CD8-positive, alpha-beta memory T cell (primary cell): Measurements from ENCODE around the gene CDKN1B. TPM values are rescaled to one million over a fixed set of nuclear protein-coding genes. Genes with fewer than 3 reads are reported as not detected.
A peak's percentile ranks its signal among the peaks of the same experiment; 100 is the strongest.

Experiments used
- CTCF ChIA-PET: fragments of 350-600 bp; sonication (Branson Sonifier 250); formaldehyde crosslinking; loops from one replicate; lab custom pipeline; 2021; ENCODE audit warnings: antibody characterized with exemption; lab: Charles Lee
- POLR2A ChIA-PET: fragments of 350-600 bp; sonication (Branson Sonifier 250); formaldehyde crosslinking; loops from one replicate; lab custom pipeline; 2021; ENCODE audit warnings: antibody characterized with exemption; lab: Charles Lee
- DNase-seq, 5 donors: peaks; one replicate each; pipeline versions ENCODE4 v3.0.0 to v3.0.0-alpha.2; 2020 to 2022; ENCODE audit warnings: mixed read lengths in 1 of 5
- H3K27ac ChIP-seq: one replicate; pipeline ENCODE4 v1.7.0; 2013; ENCODE audit warnings: low read depth, mild to moderate bottlenecking, low read length, moderate library complexity
- H3K27me3 ChIP-seq: 2 replicates; pipeline ENCODE4 v1.7.0; 2013; ENCODE audit warnings: low read length, mild to moderate bottlenecking; ENCODE audit not compliant: insufficient read depth, poor library complexity, severe bottlenecking
- H3K36me3 ChIP-seq: 2 replicates; pipeline ENCODE4 v1.7.0; 2013; ENCODE audit warnings: mild to moderate bottlenecking, low read length, moderate library complexity; ENCODE audit not compliant: insufficient read depth
- H3K4me1 ChIP-seq: 2 replicates; pipeline ENCODE4 v1.7.0; 2013; ENCODE audit warnings: mild to moderate bottlenecking, low read length, moderate library complexity; ENCODE audit not compliant: insufficient read depth
- H3K4me3 ChIP-seq: 2 replicates; pipeline ENCODE4 v1.7.0; 2013; ENCODE audit warnings: mild to moderate bottlenecking, low read length
- H3K9me3 ChIP-seq: 2 replicates; pipeline ENCODE4 v1.7.0; 2013; ENCODE audit warnings: mild to moderate bottlenecking, low read length
- H3K27ac Mint-ChIP-seq, 8 donors: one replicate each; pipeline ENCODE4 v1.8.0; 2020 to 2021; ENCODE audit warnings: mixed read lengths in 8 of 8, mild to moderate bottlenecking in 6 of 8, inconsistent platforms in 3 of 8, moderate library complexity in 3 of 8
- H3K27me3 Mint-ChIP-seq, 2 donors: one replicate each; pipeline ENCODE4 v1.8.0; 2020 to 2021; ENCODE audit warnings: mixed read lengths in 2 of 2, mild to moderate bottlenecking in 1 of 2, moderate library complexity in 1 of 2
- H3K36me3 Mint-ChIP-seq, 3 donors: one replicate each; pipeline ENCODE4 v1.8.0; 2020 to 2021; ENCODE audit warnings: mixed read lengths in 3 of 3, inconsistent platforms in 1 of 3, mild to moderate bottlenecking in 1 of 3
- H3K4me1 Mint-ChIP-seq, 3 donors: one replicate each; pipeline ENCODE4 v1.8.0; 2020 to 2021; ENCODE audit warnings: mixed read lengths in 3 of 3, inconsistent platforms in 1 of 3, mild to moderate bottlenecking in 1 of 3
- H3K4me3 Mint-ChIP-seq, 7 donors: one replicate each; pipeline ENCODE4 v1.8.0; 2020 to 2021; ENCODE audit warnings: mixed read lengths in 7 of 7, mild to moderate bottlenecking in 6 of 7, moderate library complexity in 4 of 7, inconsistent platforms in 2 of 7
- H3K9me3 Mint-ChIP-seq, 5 donors: one replicate each; pipeline ENCODE4 v1.8.0; 2020 to 2022; ENCODE audit warnings: mixed read lengths in 5 of 5, mild to moderate bottlenecking in 3 of 5, moderate library complexity in 2 of 5, inconsistent platforms in 1 of 5
- polyA plus RNA-seq: library from polyadenylated mRNA; unstranded; fragments of 300-500 nt; fragmentation: Illumina TruSeq; gene quantifications from one replicate; pipeline ENCODE4 v1.2.3, GENCODE V29; 2021
- total RNA-seq, 2 experiments: library from RNA; stranded (reverse); gene quantifications; one replicate each; pipeline ENCODE4 v1.2.3, GENCODE V29; 2021

The CDKN1B gene
- total and polyA plus RNA-seq, 3 experiments from 2014 or later: 10.0 to 48.7 (median 47.1) TPM

- ChIA-PET POLR2A (interaction anchor here (0.9 to 7.8 kb wide), 4 partner anchors 16 to 363 kb away, joined by 3 to 127 read pairs (median 38); partner anchors contain the start of gene BORCS5), CTCF (interaction anchor here (2.0 to 6.9 kb wide), 3 partner anchors 11 to 363 kb away, joined by 6 to 56 read pairs (median 14); partner anchors contain the start of gene BORCS5)
- Histone ChIP-seq H3K27ac (peak overlapping the region; percentile 98), H3K9me3 (no peaks in the 10 kb centered on the region), H3K36me3 (peaks cover 40% of the 10 kb centered on the region), H3K4me1 (peaks cover 22% of the 10 kb centered on the region), H3K27me3 (no peaks in the 10 kb centered on the region), H3K4me3 (peak overlapping the region; percentile 96)
- Mint-ChIP-seq H3K9me3 (peaks cover 0 to 3% (median 0%) of the 10 kb centered on the region in 5 donors), H3K4me3 (peak overlapping the region; percentile 92 to 99 (median 99)), H3K27ac (peak overlapping the region; percentile 63 to 99 (median 97)), H3K4me1 (peaks cover 26 to 39% (median 38%) of the 10 kb centered on the region in 3 donors), H3K36me3 (peaks cover 23 to 87% (median 30%) of the 10 kb centered on the region in 3 donors), H3K27me3 (peaks cover 0 to 9% of the 10 kb centered on the region in 2 donors)
- DNase-seq: no peak
Observed at GRCh38 chr12:12720672-12721161, 3.5 kb downstream of the CDKN1B start.

GRCh38 chr12:12721176-12721751, 4.1 kb downstream of the CDKN1B start:
- Histone ChIP-seq H3K4me3 (peak overlapping the region; percentile 96), H3K27me3 (no peaks in the 10 kb centered on the region), H3K9me3 (no peaks in the 10 kb centered on the region), H3K27ac (peak overlapping the region; percentile 98), H3K4me1 (peaks cover 22% of the 10 kb centered on the region), H3K36me3 (peaks cover 40% of the 10 kb centered on the region)
- peaks cover 23 to 37% (median 36%) of the 10 kb centered on the region in 3 donors for H3K4me1 Mint-ChIP-seq
- peak overlapping the region; percentile 63 to 99 (median 97) for H3K27ac Mint-ChIP-seq
- CTCF ChIA-PET: interaction anchor here (2.0 to 6.9 kb wide), 3 partner anchors 12 to 364 kb away, joined by 6 to 56 read pairs (median 14); partner anchors contain the start of gene BORCS5
- peaks cover 0 to 13% of the 10 kb centered on the region in 2 donors for H3K27me3 Mint-ChIP-seq
- DNase-seq: peak in 1 of 5 donors; percentile 50
- POLR2A ChIA-PET: interaction anchor here (0.6 to 7.8 kb wide), 6 partner anchors 15 to 287 kb away, joined by 3 to 127 read pairs (median 4); partner anchors contain the start of gene DUSP16
- peaks cover 0 to 3% (median 0%) of the 10 kb centered on the region in 5 donors for H3K9me3 Mint-ChIP-seq
- peak overlapping the region; percentile 92 to 99 (median 99) for H3K4me3 Mint-ChIP-seq
- peaks cover 23 to 85% (median 30%) of the 10 kb centered on the region in 3 donors for H3K36me3 Mint-ChIP-seq

GRCh38 chr12:12721814-12722434, 4.8 kb downstream of the CDKN1B start:
- Mint-ChIP-seq H3K27me3 (peaks cover 0 to 13% of the 10 kb centered on the region in 2 donors), H3K4me1 (peaks cover 30 to 44% (median 42%) of the 10 kb centered on the region in 3 donors), H3K36me3 (peaks cover 23 to 87% (median 30%) of the 10 kb centered on the region in 3 donors), H3K9me3 (peaks cover 0 to 3% (median 0%) of the 10 kb centered on the region in 5 donors), H3K4me3 (peak overlapping the region; percentile 94 to 99 (median 99)), H3K27ac (peak overlapping the region; percentile 94 to 99 (median 97))
- DNase-seq: no peak
- H3K9me3 ChIP-seq: no peaks in the 10 kb centered on the region
- peaks cover 40% of the 10 kb centered on the region for H3K36me3 ChIP-seq
- peak overlapping the region; percentile 52 for H3K4me3 ChIP-seq
- CTCF ChIA-PET: interaction anchor here (1.0 to 6.9 kb wide), 5 partner anchors 7 to 365 kb away, joined by 5 to 56 read pairs (median 14); partner anchors contain the start of gene BORCS5
- POLR2A ChIA-PET: interaction anchor here (0.6 to 7.8 kb wide), 11 partner anchors 7 to 364 kb away, joined by 3 to 197 read pairs (median 4); partner anchors contain the start of genes CDKN1B and DUSP16
- peaks cover 27% of the 10 kb centered on the region for H3K4me1 ChIP-seq
- H3K27ac ChIP-seq: peak overlapping the region; percentile 98
- H3K27me3 ChIP-seq: no peaks in the 10 kb centered on the region

GRCh38 chr12:12722435-12723148, 5.4 kb downstream of the CDKN1B start:
- H3K4me1 ChIP-seq: peaks cover 28% of the 10 kb centered on the region
- Mint-ChIP-seq H3K27me3 (peaks cover 0 to 11% of the 10 kb centered on the region in 2 donors), H3K9me3 (peaks cover 0 to 2% (median 0%) of the 10 kb centered on the region in 5 donors), H3K27ac (peak overlapping the region; percentile 86 to 99 (median 97)), H3K4me3 (peak overlapping the region; percentile 94 to 99 (median 99)), H3K36me3 (peaks cover 22 to 80% (median 30%) of the 10 kb centered on the region in 3 donors), H3K4me1 (peaks cover 36 to 50% (median 45%) of the 10 kb centered on the region in 3 donors)
- peak overlapping the region; percentile 46 for H3K4me3 ChIP-seq
- peaks cover 40% of the 10 kb centered on the region for H3K36me3 ChIP-seq
- peak in 2 of 5 donors; percentile 31 to 34 for DNase-seq
- H3K27me3 ChIP-seq: no peaks in the 10 kb centered on the region
- peak overlapping the region; percentile 98 for H3K27ac ChIP-seq
- ChIA-PET POLR2A (interaction anchor here (0.6 to 7.8 kb wide), 10 partner anchors 7 to 478 kb away, joined by 3 to 197 read pairs (median 6); partner anchors contain the start of genes CDKN1B, DUSP16 and GPR19), CTCF (interaction anchor here (1.0 to 6.9 kb wide), 5 partner anchors 8 to 365 kb away, joined by 5 to 56 read pairs (median 14); partner anchors contain the start of gene BORCS5)
- no peaks in the 10 kb centered on the region for H3K9me3 ChIP-seq

- no peaks in the 10 kb centered on the region for H3K9me3 ChIP-seq
- peak overlapping the region; percentile 94 to 99 (median 99) for H3K4me3 Mint-ChIP-seq
Observed at GRCh38 chr12:12723149-12723680, 6.0 kb downstream of the CDKN1B start.

GRCh38 chr12:12723681-12724420, 6.7 kb downstream of the CDKN1B start:
- peaks cover 28% of the 10 kb centered on the region for H3K36me3 ChIP-seq
- peak overlapping the region; percentile 86 to 99 (median 97) for H3K27ac Mint-ChIP-seq
- peaks cover 16 to 75% (median 17%) of the 10 kb centered on the region in 3 donors for H3K36me3 Mint-ChIP-seq
- H3K27ac ChIP-seq: peak overlapping the region; percentile 98
- H3K4me1 ChIP-seq: peaks cover 38% of the 10 kb centered on the region
- peaks cover 0 to 11% of the 10 kb centered on the region in 2 donors for H3K27me3 Mint-ChIP-seq
- H3K4me3 ChIP-seq: peak overlapping the region; percentile 46
- peak; percentile 22 to 65 (median 47) for DNase-seq
- ChIA-PET POLR2A (interaction anchor here (0.6 to 7.8 kb wide), 7 partner anchors 8 to 367 kb away, joined by 3 to 197 read pairs (median 42); partner anchors contain the start of genes BORCS5, CDKN1B and GPR19), CTCF (interaction anchor here (1.8 to 6.9 kb wide), 3 partner anchors 9 to 366 kb away, joined by 8 to 56 read pairs (median 48); partner anchors contain the start of gene BORCS5)
- H3K4me1 Mint-ChIP-seq: peaks cover 49 to 63% (median 55%) of the 10 kb centered on the region in 3 donors
- no peaks in the 10 kb centered on the region for H3K27me3 ChIP-seq
- peak overlapping the region; percentile 94 to 99 (median 99) for H3K4me3 Mint-ChIP-seq
- no peaks in the 10 kb centered on the region for H3K9me3 ChIP-seq
- no peaks in the 10 kb centered on the region for H3K9me3 Mint-ChIP-seq

More at GRCh38 chr12:12723149-12723680, 6.0 kb downstream of the CDKN1B start:
- peaks cover 43 to 56% (median 50%) of the 10 kb centered on the region in 3 donors for H3K4me1 Mint-ChIP-seq
- ChIA-PET CTCF (interaction anchor here (1.0 to 6.9 kb wide), 4 partner anchors 8 to 366 kb away, joined by 5 to 56 read pairs (median 28); partner anchors contain the start of gene BORCS5), POLR2A (interaction anchor here (0.6 to 7.8 kb wide), 6 partner anchors 8 to 478 kb away, joined by 3 to 197 read pairs (median 24); partner anchors contain the start of genes CDKN1B and GPR19)
- H3K27me3 Mint-ChIP-seq: peaks cover 0 to 11% of the 10 kb centered on the region in 2 donors
- no peaks in the 10 kb centered on the region for H3K9me3 Mint-ChIP-seq
- peaks cover 31% of the 10 kb centered on the region for H3K4me1 ChIP-seq
- no peaks in the 10 kb centered on the region for H3K27me3 ChIP-seq
- peak overlapping the region; percentile 46 for H3K4me3 ChIP-seq
- peak overlapping the region; percentile 86 to 99 (median 97) for H3K27ac Mint-ChIP-seq
- peak overlapping the region; percentile 98 for H3K27ac ChIP-seq
- H3K36me3 Mint-ChIP-seq: peaks cover 21 to 78% (median 23%) of the 10 kb centered on the region in 3 donors
- no peak for DNase-seq
- peaks cover 34% of the 10 kb centered on the region for H3K36me3 ChIP-seq
